Left cardiac atrium (tissue), 4 donors: ENCODE measurements around the gene SPRR3. TPM values are rescaled to one million over a fixed set of nuclear protein-coding genes. Genes with fewer than 3 reads are reported as not detected.

ENCODE experiments used
- ATAC-seq, 2 donors: fragments of 200-7000 bp; cut with Tn5 transposase; one replicate each; pipeline ENCODE4 v1.9.1; 2020; ENCODE audit warnings: mild to moderate bottlenecking in 2 of 2, moderate library complexity in 2 of 2
- DNase-seq: peaks from one replicate; pipeline ENCODE4 v3.0.0-alpha.2; 2020
- intact Hi-C, 2 donors: fragments of 100-400 bp; cut with DNase I; formaldehyde crosslinking; loops; one replicate each; pipeline versions ENCODE4 v1.14.1 to v1.15.1; 2022 to 2023
- long read RNA-seq: library from polyadenylated mRNA; unstranded; transcript quantifications from one replicate; pipeline ENCODE4 v2.0.0, GENCODE V29; 2021
- total RNA-seq, 2 donors: library from RNA; stranded (reverse); fragmentation: NEBNext Ultra II Directional; extraction: Animal tissue kit (Norgen Biotek cat#: 25700); gene quantifications; one replicate each; pipeline ENCODE4 v1.2.1, GENCODE V29; 2021
- donor health status: DM: no; HTN: yes; CAD: no.
- donor health status: DM: no; HTN: yes; CAD: no; lungs with severe emphysema.
- donor health status: DM: yes; HTN: yes; CAD: no.
- donor health status: Dilated cardiomyopathy.

The SPRR3 gene, protein sequence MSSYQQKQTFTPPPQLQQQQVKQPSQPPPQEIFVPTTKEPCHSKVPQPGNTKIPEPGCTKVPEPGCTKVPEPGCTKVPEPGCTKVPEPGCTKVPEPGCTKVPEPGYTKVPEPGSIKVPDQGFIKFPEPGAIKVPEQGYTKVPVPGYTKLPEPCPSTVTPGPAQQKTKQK
- not detected for total RNA-seq
- long read RNA-seq: 0 reads

DNA sequence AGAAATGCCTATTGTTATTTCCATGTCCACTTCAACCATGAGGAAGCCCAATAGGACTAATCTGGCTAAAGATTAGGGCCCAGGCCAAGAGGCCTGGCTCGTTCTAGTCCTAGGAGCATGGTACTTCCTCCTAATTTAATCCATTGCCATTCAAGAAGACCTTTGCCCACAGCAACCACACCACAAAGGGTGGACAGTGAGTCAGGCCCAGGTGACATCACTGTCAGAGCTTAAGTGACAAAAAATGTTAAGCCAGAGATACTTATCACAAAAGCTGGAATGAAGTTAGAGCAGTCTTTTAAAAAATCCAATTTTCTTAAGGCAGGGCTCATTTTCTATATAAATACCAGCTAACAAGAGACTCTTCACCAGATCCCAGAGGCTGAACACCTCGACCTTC is at the start of gene SPRR3:
SPRR3 (plus strand) TSS at position 368 of the 400 bp plus-strand sequence. CDS start 1,272 bp downstream, outside the sequence.
- DNase-seq (no peak), ATAC-seq (no peak)
- intact Hi-C loops: no loop called here

DNA sequence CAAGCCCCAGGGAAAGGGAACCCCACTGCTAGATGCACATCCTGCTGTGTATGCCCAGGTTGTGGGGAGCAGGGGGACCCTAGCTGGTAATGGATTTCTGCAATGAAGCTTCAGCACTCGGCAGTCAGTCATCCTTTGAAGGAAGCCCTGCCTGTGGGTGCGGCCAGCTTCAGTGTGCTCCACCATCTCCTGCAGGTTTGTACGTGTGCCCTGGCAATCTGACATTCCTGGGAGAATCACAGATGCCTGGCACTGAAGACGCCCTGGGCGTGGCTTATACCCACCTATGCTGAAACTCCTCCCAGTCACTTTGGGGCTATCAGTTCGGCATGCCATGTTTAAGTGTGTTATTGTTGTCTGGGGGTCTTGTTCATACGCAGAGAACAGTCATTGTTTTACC is 47.8 kb upstream of the SPRR3 start:
- ATAC-seq (no peak), DNase-seq (no peak)
- intact Hi-C loops: no loop called here

DNA sequence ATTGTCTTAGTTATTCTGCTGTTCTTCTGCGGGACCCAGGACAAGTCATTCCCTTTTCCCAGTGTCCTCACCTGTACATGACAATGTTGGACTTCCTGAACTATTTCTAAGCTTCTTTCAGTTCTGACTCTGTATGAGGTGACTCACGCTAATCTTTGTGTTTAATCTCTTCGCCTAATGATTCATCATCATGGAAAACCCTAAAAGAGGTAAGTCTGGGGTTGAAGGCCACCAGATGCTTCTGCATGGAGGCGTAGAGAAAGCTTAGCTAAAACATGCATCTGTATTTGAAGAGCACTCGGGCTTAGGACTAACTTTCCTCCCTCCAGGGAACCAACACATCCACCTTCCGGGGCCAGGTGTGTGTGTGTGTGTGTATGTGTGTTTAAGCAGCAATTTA is 47.1 kb upstream of the SPRR3 start:
- DNase-seq (no peak), ATAC-seq (no peak)
- intact Hi-C loops: no loop called here

DNA sequence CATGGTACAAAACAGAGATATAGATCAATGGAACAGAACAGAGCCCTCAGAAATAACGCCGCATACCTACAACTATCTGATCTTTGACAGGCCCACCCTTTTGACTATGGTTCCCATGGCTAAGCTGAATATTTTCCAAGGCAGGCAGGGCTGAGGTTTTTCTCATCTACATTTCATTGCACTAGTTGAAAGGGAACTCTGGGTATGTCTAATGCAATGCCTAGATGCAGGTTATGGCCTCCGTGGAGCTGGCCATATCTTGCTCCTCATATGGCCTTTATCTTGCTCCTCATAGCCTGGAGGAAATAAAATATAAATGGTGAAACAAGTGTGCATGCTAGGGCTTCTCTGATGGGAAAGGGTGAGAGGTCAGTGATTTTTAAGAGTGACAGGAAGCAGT is 44.0 kb upstream of the SPRR3 start:
- ATAC-seq (no peak), DNase-seq (no peak)
- intact Hi-C loops: no loop called here

DNA sequence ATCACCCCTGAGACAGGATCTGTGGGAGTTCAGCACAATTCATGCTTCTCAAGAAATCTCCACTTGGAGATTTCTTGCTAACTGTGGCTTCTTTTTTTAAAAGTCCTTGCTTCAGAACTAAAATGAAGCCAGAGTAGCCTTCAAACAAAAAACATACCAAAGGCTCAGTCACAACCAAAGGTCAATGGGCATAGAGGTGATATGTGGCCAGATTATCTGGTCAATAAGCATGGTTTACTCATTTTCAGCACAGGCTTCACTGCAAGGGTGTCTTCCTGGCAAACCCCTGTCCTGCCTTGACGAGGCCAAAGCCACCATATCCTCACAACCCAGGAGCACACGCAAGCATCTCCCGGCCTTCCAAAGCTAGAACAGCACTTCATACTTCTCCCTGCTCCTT is 42.3 kb upstream of the SPRR3 start:
- no peak for ATAC-seq
- no peak for DNase-seq
- intact Hi-C loops: no loop called here

DNA sequence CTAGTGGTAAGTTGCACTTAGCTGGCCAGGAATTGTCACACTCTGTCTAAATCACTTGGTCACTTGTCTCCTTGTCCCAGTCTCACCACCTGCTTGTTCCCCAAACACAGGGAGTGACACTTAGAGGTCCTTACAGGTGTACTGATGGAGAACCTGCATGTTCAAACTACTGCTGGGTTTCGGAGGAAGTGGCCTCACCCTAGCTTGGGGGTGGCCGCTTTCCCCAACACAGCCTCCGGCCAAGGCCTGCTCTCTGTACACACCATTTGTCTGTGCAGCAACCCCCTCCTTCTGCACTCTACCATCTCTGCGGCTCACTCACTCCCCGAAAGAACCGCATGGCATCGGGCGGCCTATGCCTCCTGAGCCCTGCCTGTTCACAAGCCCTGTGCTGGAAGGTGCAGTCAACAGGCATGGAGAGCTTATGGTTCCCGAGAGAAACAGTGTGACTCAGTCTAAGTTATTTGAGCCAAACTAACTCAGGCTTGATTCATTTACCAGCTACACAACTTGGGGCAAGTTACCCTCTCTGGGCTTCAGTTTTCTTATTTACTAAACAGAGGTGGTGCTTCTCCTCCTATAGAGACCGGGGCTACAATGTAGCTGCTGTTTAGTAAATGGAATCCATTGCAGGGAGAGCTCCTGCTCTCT is 41.6 kb upstream of the SPRR3 start:
- DNase-seq: no peak
- intact Hi-C loops: no loop called here
- ATAC-seq: no peak

DNA sequence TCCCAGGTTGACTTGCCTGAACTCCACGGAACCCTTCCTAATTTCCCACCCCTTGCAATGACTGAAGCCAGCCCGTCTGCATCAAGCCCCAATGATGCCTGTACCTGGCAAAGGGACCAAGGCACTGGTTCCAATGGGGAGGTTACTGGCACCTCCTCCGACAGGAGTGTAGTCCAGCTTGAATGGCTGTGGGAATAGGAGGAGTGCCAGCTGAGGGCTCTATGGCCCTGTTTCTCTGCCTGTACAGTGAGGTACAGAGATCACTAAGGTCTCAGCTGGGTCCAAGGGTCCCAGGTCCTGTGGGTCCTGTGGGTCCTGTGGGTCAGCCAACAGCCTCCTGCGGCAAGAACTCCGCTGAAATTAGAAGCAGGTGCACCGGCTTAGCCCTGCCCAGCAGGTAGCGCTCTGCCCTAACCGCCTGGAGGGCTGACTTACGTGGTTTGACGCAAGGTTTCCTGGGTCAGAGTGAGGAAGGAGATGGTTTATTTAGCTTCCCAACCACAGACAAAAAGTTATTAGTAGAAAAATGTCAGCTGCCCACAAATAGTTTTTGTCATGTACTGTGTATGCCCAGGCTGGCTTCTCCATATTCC is 41.0 kb upstream of the SPRR3 start:
- intact Hi-C loops: no loop called here
- DNase-seq (no peak), ATAC-seq (no peak)

DNA sequence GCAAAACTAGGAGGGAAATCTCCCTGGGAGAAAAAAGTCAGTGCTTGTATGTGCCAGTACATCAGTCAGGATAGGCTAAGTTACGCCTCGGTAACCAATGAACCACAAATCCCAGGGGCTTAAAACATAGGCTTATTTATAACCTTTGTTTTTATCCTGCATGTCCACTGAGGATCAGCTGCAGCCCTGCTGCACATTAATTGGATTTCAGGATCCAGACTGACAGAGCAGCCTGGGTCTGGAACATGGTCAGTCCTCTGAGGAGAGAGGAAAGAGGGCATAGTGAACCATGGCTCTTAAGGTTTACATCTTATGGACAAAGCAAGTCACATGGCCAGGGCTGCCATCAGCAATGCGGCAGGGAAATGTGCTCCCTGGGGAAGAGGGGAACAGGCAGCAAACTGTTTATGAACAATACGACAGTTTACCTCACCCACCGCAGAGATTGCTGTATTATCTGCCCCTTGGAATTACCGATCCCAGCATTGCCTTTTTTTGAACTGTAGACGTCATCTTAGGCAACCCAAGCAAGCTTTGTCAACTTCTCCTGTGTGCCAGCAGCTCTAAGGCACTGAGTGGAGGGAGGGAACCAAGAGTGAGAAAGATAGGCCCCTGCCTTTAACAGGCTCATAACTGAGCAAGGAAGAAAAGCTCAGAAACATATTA is 40.2 kb upstream of the SPRR3 start:
- DNase-seq: no peak
- intact Hi-C loops: no loop called here
- no peak for ATAC-seq

DNA sequence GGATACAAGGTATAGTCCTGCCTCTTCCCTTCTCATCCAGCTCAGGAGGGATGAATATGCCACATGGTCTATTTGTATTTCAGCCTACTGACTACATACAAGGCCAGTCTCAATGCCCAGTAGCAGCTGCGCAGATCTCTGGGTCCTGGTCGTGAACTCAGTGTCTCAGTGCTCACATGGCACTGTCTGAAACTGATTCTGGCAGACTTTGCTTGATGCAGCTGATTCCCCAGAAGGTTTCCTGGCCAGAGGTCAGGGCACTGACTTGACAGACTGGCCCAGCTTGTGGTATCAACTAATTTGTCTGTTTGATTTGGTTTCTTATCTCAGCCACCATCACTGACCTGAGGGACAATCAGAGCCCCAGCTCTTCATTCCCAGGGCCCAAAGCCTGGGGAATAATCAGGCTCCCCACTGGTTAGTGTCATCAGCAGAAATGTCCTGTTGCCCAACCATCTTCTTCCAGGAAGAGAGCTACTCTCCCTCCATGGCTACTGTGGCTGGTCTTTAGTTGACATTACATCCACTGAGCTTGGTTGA is 38.6 kb upstream of the SPRR3 start:
- no peak for ATAC-seq

DNA sequence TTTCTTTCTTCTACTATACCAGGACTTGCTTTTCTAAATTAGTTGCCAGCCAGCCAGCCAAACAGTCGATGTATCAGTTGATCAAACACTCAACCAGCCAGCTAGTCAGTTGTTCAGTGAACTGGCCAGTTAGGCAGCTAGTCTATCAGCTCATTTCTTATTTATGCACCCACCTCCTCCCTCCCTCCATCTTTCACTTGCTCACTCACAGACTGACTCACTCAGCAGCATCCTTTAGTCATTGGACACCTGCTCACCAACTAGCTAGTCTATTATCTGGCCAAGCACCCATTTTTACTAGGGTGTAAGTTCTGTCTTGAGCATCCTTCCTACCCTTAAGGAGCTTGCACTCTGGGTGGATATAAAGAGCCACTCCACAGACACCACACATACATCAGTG is 37.0 kb upstream of the SPRR3 start:
- intact Hi-C loops: no loop called here
- DNase-seq (no peak), ATAC-seq (no peak)

More for the DNA sequence above, 38.6 kb upstream of the SPRR3 start:
- intact Hi-C loops: no loop called here
- no peak for DNase-seq

DNA sequence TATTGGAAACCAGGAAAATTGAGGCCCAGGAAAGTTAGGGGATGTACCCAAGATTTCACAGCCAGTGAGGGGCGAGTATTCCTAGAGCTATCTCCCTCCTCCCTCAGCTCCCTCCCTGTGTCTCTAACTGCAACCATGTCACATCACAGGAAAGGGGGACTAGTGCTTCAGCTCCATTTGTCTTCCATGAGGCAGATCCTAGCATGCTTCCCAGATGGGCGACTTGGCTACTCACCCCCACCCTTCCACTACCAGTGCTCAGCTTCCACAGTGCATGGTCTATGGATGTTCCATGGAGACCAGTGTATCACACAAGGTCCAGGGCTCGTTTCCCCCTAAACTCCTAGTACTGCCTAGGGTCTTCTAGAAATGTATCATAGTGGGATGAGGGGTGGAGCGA is 35.7 kb upstream of the SPRR3 start:
- no peak for ATAC-seq
- DNase-seq: no peak
- intact Hi-C loops: no loop called here

DNA sequence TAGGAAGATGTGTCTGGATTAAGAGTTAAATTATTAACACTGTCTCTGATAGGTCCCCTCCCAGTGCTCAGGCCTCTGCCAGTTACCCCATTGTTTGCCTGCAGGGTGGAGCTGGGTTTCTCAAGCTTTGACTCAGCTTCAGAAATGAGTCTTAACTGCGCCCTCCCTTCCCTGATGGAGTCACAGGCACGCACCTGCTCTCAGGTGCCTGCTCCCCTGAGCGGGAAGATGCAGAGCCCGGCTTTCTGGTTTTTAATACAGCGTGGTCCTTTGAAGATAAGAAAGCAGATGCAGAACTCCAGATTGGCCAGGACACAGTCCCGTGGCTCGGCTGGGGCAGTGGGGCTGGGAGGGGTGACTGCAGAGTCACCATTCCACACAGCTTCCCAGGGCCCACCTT is 34.3 kb upstream of the SPRR3 start:
- intact Hi-C loops: no loop called here
- no peak for ATAC-seq

DNA sequence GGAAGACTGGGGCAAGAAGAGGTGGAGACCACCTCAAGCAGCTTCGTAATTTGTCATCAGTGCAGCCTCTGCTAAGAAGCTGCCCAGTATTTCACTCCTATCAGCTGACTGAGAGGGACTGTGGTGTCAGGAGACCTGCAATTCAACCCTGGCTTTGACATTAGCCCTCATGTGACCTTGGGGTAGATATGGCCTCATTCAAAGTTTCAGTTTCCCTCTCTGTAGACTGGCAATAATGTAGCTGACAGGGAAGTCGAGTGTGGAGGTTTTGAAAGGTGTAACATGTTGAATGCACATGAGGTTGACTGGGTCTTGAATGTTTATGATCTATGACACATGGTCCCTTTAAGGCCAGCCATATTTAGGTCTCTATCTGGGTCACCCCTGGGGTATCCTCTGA is 33.3 kb upstream of the SPRR3 start:
- intact Hi-C loops: no loop called here
- DNase-seq (no peak), ATAC-seq (no peak)

More for the DNA sequence above, 34.3 kb upstream of the SPRR3 start:
- DNase-seq: no peak

DNA sequence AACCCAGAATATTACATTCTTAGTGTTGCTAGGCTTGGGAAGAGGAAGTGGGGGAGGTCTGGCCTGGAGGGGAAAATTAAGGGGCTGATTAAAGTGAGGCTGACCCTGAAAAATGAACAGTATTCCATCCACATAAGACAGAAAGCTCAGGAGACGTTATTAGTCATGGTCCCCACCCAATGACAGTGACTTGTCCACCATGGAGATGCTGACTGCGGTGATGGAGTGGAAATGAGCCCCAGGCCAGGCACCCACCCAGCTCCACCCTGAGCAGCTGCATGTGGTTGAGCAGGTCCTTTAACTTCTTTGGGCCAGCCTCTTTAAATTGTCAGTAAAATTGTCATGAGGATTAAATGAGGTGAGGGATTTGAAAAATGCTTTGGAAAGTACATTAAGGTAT is 32.5 kb upstream of the SPRR3 start:
- DNase-seq (no peak), ATAC-seq (no peak)
- intact Hi-C loops: no loop called here

DNA sequence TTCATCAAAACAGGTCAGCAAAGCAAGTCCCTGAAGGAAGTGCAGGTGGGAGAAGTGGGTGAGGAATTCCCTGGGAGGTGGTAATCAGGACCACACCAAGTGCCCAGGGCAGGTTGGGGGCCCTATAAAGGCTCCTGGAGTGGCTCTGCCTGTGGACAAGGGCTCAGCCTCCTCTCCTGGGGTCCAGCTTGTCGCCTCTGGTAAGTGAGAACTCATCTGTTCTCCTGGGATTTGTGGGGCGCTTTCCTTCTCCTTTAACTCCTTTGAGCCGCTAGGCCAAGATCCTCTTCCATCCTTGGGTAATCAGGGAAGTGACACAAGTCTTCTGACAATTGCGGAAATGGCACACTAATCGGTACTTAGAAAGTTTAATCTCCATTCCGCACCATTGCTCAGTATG is 31.1 kb upstream of the SPRR3 start, which contains the start of gene SPRR4:
SPRR4 (plus strand) TSS at position 154 of the 400 bp plus-strand sequence. CDS start 1,243 bp downstream, outside the sequence.
- intact Hi-C loops: no loop called here
- ATAC-seq (no peak), DNase-seq (no peak)

DNA sequence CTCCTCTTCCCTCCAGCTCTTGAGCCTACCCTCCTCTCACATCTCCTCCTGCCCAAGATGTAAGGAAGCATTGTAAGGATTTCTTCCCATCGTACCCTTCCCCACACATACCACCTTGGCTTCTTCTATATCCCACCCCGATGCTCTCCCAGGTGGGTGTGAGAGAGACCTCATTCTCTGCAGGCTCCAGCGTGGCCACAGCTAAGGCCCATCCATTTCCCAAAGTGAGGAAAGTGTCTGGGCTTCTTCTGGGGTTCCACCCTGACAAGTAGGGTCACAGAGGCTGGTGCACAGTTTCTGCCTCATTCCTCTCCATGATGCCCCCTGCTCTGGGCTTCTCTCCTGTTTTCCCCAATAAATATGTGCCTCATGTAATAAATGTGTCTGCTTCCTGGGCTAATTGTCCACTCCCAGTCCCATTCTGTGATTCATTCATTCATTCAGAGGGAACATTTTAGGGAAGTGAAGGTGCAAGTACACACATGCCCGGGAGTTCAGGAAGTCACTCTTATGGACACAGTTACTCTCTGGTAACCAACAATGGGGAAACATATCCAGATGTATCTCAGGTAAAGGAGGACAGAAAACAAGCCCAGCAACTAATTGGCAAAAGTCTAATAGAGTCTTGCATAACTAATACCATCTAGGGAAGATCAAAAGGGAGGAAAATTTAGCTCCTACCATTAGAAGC is 29.2 kb upstream of the SPRR3 start:
- DNase-seq: no peak
- intact Hi-C loops: no loop called here
- no peak for ATAC-seq

DNA sequence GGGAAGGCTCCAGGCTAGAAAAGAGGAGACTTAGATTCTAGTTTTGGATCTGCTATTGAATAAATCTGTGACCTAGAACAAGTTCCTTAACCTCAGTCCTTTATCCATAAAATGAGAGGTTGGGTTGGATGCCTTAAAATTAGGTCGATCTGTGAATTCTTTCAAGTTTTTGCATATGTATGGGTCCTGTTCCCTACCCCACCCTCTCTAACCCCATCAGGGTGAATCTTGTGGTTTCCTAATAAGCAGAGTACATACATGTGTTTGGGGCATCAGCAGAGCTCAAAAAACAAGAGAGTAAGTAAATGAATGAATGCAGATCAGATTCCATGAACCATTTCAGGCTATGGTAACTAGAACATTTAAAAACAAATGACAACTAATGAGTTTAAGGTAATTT is 24.9 kb upstream of the SPRR3 start:
- no peak for ATAC-seq

DNA sequence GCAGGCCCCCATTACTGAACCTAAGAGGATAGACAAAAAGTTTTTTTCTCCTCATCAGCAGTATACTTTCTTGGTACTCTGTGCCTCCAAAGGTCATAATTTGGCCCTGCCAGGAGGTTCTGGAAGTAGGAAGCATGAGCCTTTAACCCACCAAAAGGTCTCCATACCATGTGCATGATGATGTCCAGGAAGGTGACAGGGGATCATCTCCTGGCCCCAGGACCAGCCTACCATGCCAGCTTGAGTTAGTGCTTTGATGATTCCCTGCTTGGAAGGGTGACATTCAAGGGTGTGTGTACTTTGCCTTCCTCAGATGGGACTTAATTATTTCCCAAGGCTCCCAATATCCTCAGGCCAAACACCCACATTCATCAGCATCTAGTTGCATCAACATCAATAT is 23.9 kb upstream of the SPRR3 start:
- no peak for DNase-seq
- intact Hi-C loops: no loop called here
- ATAC-seq: no peak

More for the DNA sequence above, 24.9 kb upstream of the SPRR3 start:
- no peak for DNase-seq
- intact Hi-C loops: no loop called here

DNA sequence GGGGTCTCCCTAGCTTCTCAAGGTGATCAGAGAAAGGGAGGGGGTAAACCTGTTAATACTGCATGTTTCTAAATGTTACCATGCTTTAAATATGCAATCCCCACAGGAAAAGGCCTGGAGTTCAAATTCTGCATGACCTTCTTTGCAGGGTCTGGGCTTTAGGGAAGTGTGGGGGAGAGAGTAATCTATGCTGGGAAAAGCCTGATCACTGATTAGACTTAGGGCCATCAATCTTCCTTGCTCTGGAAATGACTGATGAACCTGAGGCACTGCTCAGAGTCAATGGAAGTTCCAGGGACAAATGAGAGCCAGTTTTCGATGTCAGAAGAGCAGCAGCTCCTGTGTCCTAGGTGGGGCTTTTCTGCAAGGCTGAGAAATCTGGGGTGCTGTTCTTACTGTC is 20.9 kb upstream of the SPRR3 start:
- ATAC-seq (no peak), DNase-seq (no peak)
- intact Hi-C loops: no loop called here
